NCI-H1048 (cell line): Measurements from ENCODE around the gene UBE3B.

Experiments
- DNase-seq: peaks from one replicate; lab custom pipeline; 2025; lab: John Stamatoyannopoulos, UW

The UBE3B gene

DNA sequence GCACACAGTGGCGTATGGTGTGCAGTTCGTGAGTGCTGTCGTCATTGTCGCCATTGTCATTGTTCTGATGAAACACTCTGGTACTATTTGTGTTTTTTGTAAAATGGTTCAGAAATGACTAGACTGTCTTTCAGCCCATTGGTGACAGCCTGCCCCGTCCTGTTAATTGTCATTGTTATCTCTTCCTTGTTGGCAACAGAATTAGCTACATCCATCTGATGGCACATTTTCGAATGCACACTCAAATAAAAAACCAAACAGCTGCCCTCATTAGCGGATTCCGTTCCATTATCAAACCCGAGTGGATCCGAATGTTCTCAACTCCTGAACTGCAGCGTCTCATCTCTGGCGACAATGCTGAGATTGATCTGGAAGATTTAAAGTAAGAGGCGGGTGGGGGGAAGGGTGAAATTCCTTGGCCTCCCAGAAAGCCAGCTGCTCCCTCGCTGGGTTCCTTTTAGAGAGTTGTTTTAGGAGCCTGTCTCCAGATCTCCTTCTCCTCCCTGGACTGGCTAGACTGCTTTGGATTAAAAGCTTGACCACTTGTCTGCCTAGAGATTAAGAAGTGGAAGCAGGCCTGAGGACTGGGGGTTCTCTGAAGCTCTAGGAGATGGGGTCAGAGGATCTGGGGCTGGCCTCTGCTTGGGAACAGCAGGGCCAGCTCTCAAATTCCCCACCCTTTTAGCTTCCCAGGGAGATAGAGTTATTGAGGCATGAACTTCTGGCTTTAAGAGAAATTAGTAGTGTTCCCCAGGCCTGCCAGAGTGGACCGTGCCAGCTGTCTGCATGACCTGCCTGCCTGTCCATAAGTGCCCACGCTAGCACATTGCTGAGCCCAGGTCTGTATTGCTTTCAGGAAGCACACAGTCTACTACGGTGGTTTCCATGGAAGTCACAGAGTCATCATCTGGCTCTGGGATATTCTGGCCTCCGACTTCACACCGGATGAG is 52.5 kb downstream of the UBE3B start:
- no peak for DNase-seq

- no peak for DNase-seq
Measured at GRCh38 chr12:109531411-109531810, 54.0 kb downstream of the UBE3B start.

DNA sequence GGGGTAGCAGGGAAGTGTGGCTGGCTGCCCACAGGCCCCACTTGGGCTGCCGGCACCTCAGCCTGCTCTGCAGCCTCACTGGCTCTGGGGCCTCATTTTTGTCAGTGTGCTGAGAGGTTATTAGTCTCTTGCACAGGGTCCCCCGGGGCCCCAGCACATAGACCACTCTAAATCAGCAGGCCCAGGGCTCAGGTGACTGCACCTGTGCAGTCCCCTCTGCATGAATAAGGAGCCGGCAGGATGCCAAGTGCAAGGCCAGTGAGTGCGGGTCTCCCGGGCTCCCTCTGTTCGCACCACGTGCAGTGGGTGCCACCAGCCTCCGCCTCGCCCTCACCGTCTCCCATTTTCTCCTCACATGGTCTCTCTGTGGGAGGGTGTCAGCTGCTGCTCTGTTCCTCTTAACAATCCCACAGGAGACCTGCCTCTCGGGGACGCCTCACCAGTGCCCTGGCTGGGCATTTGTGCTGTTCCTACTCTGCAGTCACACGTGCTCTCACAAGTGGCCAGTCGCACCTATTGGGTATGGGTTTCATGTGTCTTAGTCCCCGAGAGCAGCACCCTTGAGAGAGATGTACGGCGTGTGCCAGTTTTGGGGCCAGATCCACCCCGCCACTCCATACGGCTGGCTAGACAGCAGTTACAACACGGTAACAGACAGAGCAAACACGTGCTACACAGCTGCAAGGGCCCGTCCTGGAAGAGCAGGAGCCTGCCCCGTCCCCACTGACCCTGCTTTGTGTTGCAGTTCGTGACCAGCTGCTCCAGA is 55.5 kb downstream of the UBE3B start:
- DNase-seq: no peak

DNA sequence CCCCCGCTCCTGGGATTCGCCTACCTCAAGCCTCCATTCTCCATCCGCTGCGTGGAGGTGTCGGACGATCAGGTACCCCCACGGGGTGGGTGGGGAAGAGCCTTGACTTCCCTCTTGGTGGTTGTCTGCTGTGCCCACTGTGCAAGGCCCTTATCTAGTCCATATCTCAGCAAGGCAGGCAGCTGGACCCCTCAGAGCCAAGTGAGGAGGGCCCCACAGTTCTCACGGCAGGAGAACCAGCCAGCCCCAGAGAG is 56.0 kb downstream of the UBE3B start:
- DNase-seq: no peak

DNA sequence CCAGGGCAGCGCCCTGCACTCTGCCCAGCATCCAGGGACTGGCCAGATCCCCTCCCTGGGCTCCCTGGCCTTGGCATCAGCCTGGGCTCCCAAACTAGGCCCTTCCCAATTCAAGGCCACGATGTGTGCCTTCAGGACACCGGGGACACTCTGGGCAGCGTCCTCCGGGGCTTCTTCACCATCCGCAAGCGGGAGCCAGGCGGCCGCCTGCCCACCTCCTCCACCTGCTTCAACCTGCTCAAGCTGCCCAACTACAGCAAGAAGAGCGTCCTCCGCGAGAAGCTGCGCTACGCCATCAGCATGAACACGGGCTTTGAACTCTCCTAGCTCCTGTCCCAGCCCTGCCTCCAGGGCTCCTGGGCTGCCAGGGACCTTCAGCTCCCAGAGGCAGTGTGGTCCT is 57.0 kb downstream of the UBE3B start:
- no peak for DNase-seq

DNA sequence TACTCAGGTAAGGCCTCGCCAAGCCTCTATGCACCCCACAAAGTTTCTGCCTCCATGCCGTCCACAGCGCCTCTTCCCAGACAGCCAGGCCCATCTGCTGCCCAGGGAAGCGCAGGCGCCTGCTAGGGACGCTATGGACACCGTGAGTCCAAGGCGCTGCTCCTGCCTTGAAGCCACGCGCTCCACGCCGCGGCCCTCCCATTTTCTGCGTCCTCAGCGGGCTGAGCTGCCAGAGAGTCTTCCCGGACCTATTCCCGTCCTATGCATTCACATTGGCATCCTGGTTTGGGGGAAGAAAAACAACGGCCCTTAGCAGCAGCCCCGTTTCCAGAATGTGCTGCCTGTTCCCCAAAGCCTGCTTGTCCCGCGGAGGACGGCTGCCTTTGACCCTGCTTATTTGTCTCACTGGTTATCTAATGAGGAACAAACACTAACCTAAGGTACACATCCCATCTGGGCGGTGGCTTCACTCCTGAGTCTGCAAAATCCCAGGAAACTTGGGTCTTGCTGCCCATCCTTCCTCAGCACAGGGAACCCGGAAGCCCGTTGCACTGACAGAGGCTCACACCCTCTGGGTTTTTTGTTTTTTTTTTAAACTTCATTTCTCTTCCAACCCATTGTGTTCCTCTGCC is 57.9 kb downstream of the UBE3B start:
- no peak for DNase-seq

DNA sequence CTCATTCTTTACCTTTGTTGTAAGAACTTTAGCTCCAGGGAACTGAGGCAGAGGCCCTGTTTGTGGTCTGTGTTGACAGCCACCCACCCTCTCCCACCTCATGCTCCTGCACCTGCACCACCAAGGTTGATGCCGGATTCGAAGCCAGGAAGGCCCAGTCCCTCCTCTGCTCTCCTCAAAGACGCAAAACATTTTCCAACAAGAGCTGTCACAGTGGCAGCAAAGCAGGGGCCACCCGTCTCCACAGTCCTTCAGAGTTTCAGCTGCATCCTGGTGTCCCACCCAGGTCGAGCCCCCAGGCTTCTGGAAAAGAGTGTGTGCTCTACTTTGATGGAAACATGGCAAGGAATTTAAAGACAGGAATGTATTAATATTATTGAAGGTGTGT is 58.4 kb downstream of the UBE3B start:
- DNase-seq: no peak

GRCh38 chr12:109537136-109537535 is 59.7 kb downstream of the UBE3B start:
- DNase-seq: no peak

DNA sequence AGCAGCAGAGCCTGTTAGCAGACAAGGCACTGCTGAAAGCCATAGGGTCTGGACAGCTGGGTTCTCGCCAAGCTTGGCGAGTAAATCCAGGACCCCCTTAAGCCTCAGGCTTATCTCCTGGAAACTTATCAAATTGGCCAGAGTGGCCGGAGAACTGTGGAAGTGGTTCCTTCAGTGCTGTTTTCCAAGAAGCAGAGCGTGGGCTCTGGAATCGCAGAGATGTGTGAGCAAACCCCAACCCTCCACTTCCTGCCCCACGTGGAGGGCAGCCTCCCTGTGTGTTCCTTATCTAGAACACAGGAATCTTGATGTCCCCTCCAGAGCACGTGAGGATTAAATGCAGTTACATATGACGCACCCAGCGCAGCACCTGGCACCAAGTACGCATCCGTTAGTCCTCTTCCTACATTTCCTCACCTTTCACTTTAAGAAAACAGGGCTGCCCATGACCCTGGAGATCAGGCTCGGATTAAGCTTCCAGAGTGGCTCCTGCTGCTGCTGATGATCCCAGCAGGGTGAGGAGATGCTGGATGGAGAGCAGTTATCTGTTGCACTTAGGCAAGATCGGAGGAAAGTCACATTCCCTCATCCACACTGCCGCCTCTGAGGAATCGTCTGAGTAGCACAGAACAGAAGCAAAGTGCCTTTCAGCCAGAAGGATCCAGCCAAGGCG is 60.9 kb downstream of the UBE3B start:
- no peak for DNase-seq

- no peak for DNase-seq
Measured at GRCh38 chr12:109539508-109539907, 62.1 kb downstream of the UBE3B start.

GRCh38 chr12:109540526-109541412 is 63.3 kb downstream of the UBE3B start:
- DNase-seq: no peak

DNA sequence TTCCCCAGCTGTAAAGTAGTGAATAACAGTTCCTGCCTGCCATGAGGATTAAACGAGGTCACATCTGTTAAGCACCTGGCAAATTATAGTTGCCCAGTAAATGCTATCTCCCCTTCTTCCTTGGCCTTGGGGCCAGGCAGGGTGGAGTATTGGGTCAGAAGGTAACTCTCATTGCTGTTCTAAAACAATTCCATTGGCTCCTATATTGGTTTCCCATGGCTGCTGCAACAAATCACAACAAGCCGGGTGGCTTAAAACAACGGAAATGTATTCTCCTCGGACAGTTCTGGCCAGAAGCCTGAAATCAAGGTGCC is 63.9 kb downstream of the UBE3B start:
- DNase-seq: no peak

GRCh38 chr12:109542014-109542413 is 64.6 kb downstream of the UBE3B start:
- DNase-seq: no peak

- no peak for DNase-seq
Measured at GRCh38 chr12:109542876-109543275, 65.4 kb downstream of the UBE3B start.

DNA sequence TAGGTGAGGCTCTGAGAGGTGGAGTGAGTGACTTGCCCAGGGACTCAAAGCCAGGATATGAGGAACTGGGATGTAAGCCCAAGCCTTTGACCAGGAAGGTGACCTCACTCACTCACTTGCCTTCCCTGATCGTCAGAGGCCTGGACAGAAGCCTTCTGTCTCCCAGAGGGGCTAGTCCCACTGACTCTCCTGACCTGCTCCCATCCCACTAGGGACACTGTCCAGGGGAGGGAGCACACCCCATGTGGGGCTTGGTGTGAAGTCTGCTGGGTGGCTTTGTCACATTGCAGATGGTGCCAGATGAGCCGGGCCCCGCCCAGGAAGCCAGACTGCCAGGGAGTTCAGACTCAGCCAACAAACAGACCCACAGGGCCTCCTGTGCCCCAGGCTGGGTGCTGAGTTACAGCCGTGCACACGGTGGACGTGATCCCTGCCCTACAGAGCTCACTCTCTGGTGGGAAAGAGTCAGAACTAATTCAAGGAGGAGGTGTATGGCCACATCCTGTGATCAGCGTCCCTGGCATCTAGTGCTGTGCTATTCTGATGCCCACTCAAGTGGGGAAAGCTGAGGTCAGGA is 67.6 kb downstream of the UBE3B start:
- DNase-seq: no peak

DNA sequence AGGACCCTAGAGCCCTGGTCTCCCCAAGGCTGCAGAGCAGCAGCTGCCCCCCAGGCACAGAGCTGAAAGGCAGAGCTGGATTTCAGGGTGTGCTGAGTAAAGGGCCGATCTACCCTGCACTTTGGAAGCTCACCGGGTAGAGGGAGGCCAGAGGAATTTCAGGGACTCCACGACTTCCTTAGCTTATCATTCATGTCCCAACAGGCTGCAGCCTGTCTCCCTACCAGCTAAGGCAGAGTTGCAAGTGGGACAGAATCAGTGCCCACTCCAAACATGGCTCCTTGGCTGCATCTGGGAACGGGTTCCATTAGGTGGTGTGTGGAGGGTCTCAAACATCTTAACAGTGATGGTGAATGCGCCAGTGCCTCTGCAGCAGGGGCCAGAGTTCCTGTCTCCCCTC is 68.4 kb downstream of the UBE3B start:
- no peak for DNase-seq

GRCh38 chr12:109547286-109547685 is 69.9 kb downstream of the UBE3B start:
- no peak for DNase-seq

GRCh38 chr12:109548258-109548657 is 70.8 kb downstream of the UBE3B start:
- DNase-seq: no peak

DNA sequence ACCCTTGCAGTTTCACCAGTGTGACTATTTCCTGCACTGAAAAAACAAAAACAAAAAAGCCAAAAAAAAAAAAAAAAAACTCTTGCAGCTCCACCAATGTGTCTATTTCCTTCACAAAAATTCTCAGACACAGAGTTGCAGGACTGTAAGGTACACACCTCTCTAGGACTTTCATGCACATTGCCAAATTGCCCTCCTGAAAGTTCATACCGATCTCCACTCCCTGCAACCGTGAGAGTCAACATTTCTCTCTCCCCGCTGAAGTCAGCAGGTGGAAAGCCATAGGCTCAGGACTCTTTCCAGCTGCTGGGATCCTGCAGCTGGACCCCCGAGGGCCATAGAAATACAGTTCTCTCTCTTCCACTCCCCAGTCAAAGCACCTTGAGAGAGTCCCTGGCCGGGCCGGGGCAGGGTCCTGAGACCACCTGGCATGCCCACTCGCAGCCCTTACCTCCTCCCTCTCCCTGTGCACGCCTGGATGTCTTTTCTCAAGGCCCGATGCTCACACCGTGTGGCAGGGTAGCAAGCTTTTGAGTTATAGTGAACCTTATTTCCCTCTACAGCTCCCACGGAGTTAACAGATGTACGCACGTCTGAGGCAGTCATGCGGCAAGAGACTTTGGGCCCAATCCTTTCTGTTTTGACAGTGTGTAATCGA is 72.3 kb downstream of the UBE3B start:
- no peak for DNase-seq

GRCh38 chr12:109550281-109550680 is 72.8 kb downstream of the UBE3B start:
- no peak for DNase-seq

DNA sequence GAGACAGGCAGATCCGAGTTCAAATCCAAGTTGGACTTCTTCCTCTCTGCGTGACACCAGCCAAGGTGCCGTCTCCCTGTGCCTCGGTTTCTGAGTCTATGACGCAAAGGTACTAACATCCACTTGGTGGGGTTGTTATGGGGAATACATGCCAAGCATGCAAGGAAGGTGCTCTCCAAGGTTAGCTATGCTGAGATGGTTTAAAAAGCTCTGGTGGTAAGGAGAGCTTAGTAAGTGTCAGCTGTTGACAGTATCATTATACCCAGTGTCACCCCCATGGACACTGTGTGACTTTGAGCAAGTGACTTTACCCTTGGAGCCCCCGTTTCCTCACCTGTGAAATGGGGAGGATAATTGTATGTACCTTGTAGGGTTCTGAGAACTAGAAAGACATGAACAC is 73.7 kb downstream of the UBE3B start:
- no peak for DNase-seq
